ENCODE measurements around the gene GPATCH1. TPM values are rescaled to one million over a fixed set of nuclear protein-coding genes. Genes with fewer than 3 reads are reported as not detected.
A peak's percentile ranks its signal among the peaks of the same experiment; 100 is the strongest.
"Not testable (repeated sequence)": the region's sequence is repeated elsewhere in the genome, so short reads cannot be mapped to it uniquely, and the experiment has no call there.

GPATCH1 gene
- total RNA-seq, 2 experiments from 2014 or later: 14.7 to 14.9 TPM

- H3K4me1 Mint-ChIP-seq: no peaks in the 10 kb centered on the region
- no peaks in the 10 kb centered on the region for H3K9me3 Mint-ChIP-seq
- ChIA-PET CTCF (interaction anchor here (0.6 to 1.9 kb wide), 2 partner anchors 81 to 125 kb away, joined by 3 to 5 read pairs; no protein-coding TSS in a partner anchor), POLR2A (no interaction called here)
- H3K36me3 Mint-ChIP-seq (ENCODE audit: low read depth): peaks cover 28% of the 10 kb centered on the region
- H3K27me3 Mint-ChIP-seq: no peaks in the 10 kb centered on the region
- no peak for DNase-seq
- H3K27ac Mint-ChIP-seq: peak overlapping the region; percentile 33
- H3K4me3 Mint-ChIP-seq: no peak overlapping the region
Measured at GRCh38 chr19:33102893-33103292, 21.9 kb downstream of the GPATCH1 start.

- POLR2A ChIA-PET: no interaction called here
- Mint-ChIP-seq H3K9me3 (no peaks in the 10 kb centered on the region), H3K4me1 (no peaks in the 10 kb centered on the region), H3K4me3 (no peak overlapping the region), H3K27ac (no peak overlapping the region), H3K27me3 (no peaks in the 10 kb centered on the region), H3K36me3 (ENCODE audit: low read depth) (peaks cover 40% of the 10 kb centered on the region)
- DNase-seq: no peak
- CTCF ChIA-PET: interaction anchor here (0.7 to 1.0 kb wide), 2 partner anchors 10 to 55 kb away, joined by 3 read pairs; no protein-coding TSS in a partner anchor
Measured at GRCh38 chr19:33108161-33108560, 27.2 kb downstream of the GPATCH1 start.

GRCh38 chr19:33110137-33110910 lies 29.3 kb downstream of the GPATCH1 start:
- CTCF ChIA-PET: no interaction called here
- no peak overlapping the region for H3K27ac Mint-ChIP-seq
- H3K36me3 Mint-ChIP-seq (ENCODE audit: low read depth): peaks cover 40% of the 10 kb centered on the region

GRCh38 chr19:33111587-33111986 lies 30.6 kb downstream of the GPATCH1 start:
- DNase-seq: no peak
- H3K36me3 Mint-ChIP-seq (ENCODE audit: low read depth): peaks cover 45% of the 10 kb centered on the region
- CTCF ChIA-PET: no interaction called here
- no peaks in the 10 kb centered on the region for H3K4me1 Mint-ChIP-seq
- H3K9me3 Mint-ChIP-seq: no peaks in the 10 kb centered on the region
- POLR2A ChIA-PET: no interaction called here
- no peaks in the 10 kb centered on the region for H3K27me3 Mint-ChIP-seq
- H3K4me3 Mint-ChIP-seq: no peak overlapping the region
- H3K27ac Mint-ChIP-seq: no peak overlapping the region

More at GRCh38 chr19:33110137-33110910, 29.3 kb downstream of the GPATCH1 start:
- Mint-ChIP-seq H3K4me1 (no peaks in the 10 kb centered on the region), H3K27me3 (no peaks in the 10 kb centered on the region), H3K4me3 (no peak overlapping the region), H3K9me3 (no peaks in the 10 kb centered on the region)
- no peak for DNase-seq
- POLR2A ChIA-PET: interaction anchor here (0.6 kb wide), 1 partner anchor 43 kb away, joined by 3 read pairs; no protein-coding TSS in a partner anchor

GRCh38 chr19:33114312-33114711 lies 33.3 kb downstream of the GPATCH1 start:
- Mint-ChIP-seq H3K9me3 (no peaks in the 10 kb centered on the region), H3K36me3 (ENCODE audit: low read depth) (peaks cover 48% of the 10 kb centered on the region), H3K4me3 (no peak overlapping the region), H3K27ac (no peak overlapping the region), H3K27me3 (no peaks in the 10 kb centered on the region), H3K4me1 (no peaks in the 10 kb centered on the region)
- POLR2A ChIA-PET: no interaction called here
- no peak for DNase-seq
- CTCF ChIA-PET: no interaction called here

GRCh38 chr19:33117501-33117900 lies 36.5 kb downstream of the GPATCH1 start:
- ChIA-PET POLR2A (no interaction called here), CTCF (no interaction called here)
- no peaks in the 10 kb centered on the region for H3K27me3 Mint-ChIP-seq
- H3K4me3 Mint-ChIP-seq: no peak overlapping the region
- no peak for DNase-seq
- H3K4me1 Mint-ChIP-seq: no peaks in the 10 kb centered on the region
- H3K9me3 Mint-ChIP-seq: no peaks in the 10 kb centered on the region
- no peak overlapping the region for H3K27ac Mint-ChIP-seq
- H3K36me3 Mint-ChIP-seq (ENCODE audit: low read depth): peaks cover 35% of the 10 kb centered on the region

GRCh38 chr19:33118643-33119042 lies 37.7 kb downstream of the GPATCH1 start:
- ChIA-PET CTCF (interaction anchor here (0.6 to 1.4 kb wide), 4 partner anchors 10 to 469 kb away, joined by 3 to 7 read pairs (median 3); partner anchors contain the start of genes CEP89 and FAAP24), POLR2A (no interaction called here)
- Mint-ChIP-seq H3K4me3 (no peak overlapping the region), H3K27ac (no peak overlapping the region), H3K9me3 (no peaks in the 10 kb centered on the region), H3K4me1 (no peaks in the 10 kb centered on the region), H3K27me3 (no peaks in the 10 kb centered on the region), H3K36me3 (ENCODE audit: low read depth) (peaks cover 32% of the 10 kb centered on the region)
- DNase-seq: no peak

GRCh38 chr19:33124207-33125098 lies 43.5 kb downstream of the GPATCH1 start:
- CTCF ChIA-PET: interaction anchor here (0.6 to 1.9 kb wide), 4 partner anchors 20 to 574 kb away, joined by 3 to 10 read pairs (median 6); no protein-coding TSS in a partner anchor
- H3K27ac Mint-ChIP-seq: no peak overlapping the region
- no peaks in the 10 kb centered on the region for H3K9me3 Mint-ChIP-seq
- no peak for DNase-seq
- peaks cover 28% of the 10 kb centered on the region for H3K36me3 Mint-ChIP-seq (ENCODE audit: low read depth)
- POLR2A ChIA-PET: interaction anchor here (0.6 kb wide), 1 partner anchor 275 kb away, joined by 3 read pairs; no protein-coding TSS in a partner anchor
- H3K4me3 Mint-ChIP-seq: no peak overlapping the region
- no peaks in the 10 kb centered on the region for H3K27me3 Mint-ChIP-seq
- H3K4me1 Mint-ChIP-seq: peaks cover 12% of the 10 kb centered on the region

GRCh38 chr19:33125929-33126388 lies 45.0 kb downstream of the GPATCH1 start:
- no peaks in the 10 kb centered on the region for H3K27me3 Mint-ChIP-seq
- H3K9me3 Mint-ChIP-seq: no peaks in the 10 kb centered on the region
- peak; percentile 70 for DNase-seq
- H3K36me3 Mint-ChIP-seq (ENCODE audit: low read depth): peaks cover 33% of the 10 kb centered on the region
- peaks cover 12% of the 10 kb centered on the region for H3K4me1 Mint-ChIP-seq
- CTCF ChIA-PET: interaction anchor here (1.6 to 1.9 kb wide), 3 partner anchors 51 to 59 kb away, joined by 4 to 10 read pairs (median 8); no protein-coding TSS in a partner anchor
- no peak overlapping the region for H3K4me3 Mint-ChIP-seq
- POLR2A ChIA-PET: no interaction called here
- no peak overlapping the region for H3K27ac Mint-ChIP-seq

GRCh38 chr19:33126712-33127111 lies 45.7 kb downstream of the GPATCH1 start:
- Mint-ChIP-seq H3K36me3 (ENCODE audit: low read depth) (peaks cover 31% of the 10 kb centered on the region), H3K27ac (peak overlapping the region; percentile 60), H3K4me1 (peaks cover 12% of the 10 kb centered on the region)
- DNase-seq, H3K9me3 Mint-ChIP-seq, POLR2A ChIA-PET, H3K27me3 Mint-ChIP-seq, H3K4me3 Mint-ChIP-seq: not testable (repeated sequence)
- CTCF ChIA-PET: interaction anchor here (0.7 to 1.6 kb wide), 2 partner anchors 50 to 133 kb away, joined by 3 to 4 read pairs; no protein-coding TSS in a partner anchor

GRCh38 chr19:33129901-33130300 lies 48.9 kb downstream of the GPATCH1 start:
- Mint-ChIP-seq H3K4me1 (peaks cover 11% of the 10 kb centered on the region), H3K9me3 (no peaks in the 10 kb centered on the region), H3K36me3 (ENCODE audit: low read depth) (peaks cover 26% of the 10 kb centered on the region), H3K27me3 (no peaks in the 10 kb centered on the region), H3K4me3 (no peak overlapping the region), H3K27ac (no peak overlapping the region)
- no peak for DNase-seq
- ChIA-PET POLR2A (no interaction called here), CTCF (no interaction called here)

GRCh38 chr19:33130433-33130832 lies 49.5 kb downstream of the GPATCH1 start:
- ChIA-PET CTCF (interaction anchor here (0.9 kb wide), 1 partner anchor 30 kb away, joined by 3 read pairs; no protein-coding TSS in a partner anchor), POLR2A (no interaction called here)
- Mint-ChIP-seq H3K27me3 (no peaks in the 10 kb centered on the region), H3K4me1 (peaks cover 14% of the 10 kb centered on the region), H3K36me3 (ENCODE audit: low read depth) (peaks cover 24% of the 10 kb centered on the region), H3K27ac (no peak overlapping the region), H3K9me3 (no peaks in the 10 kb centered on the region), H3K4me3 (no peak overlapping the region)
- no peak for DNase-seq

GRCh38 chr19:33132021-33132420 lies 51.0 kb downstream of the GPATCH1 start, which contains the start of gene WDR88:
Gene WDR88, plus strand, starts transcription at chr19:33132114. Its CDS starts 56 bp downstream, at chr19:33132170.
- H3K27ac Mint-ChIP-seq: no peak within 1 kb of the TSS

More at GRCh38 chr19:33132021-33132420, 51.0 kb downstream of the GPATCH1 start, which contains the start of gene WDR88:
- Mint-ChIP-seq H3K36me3 (ENCODE audit: low read depth) (peaks cover 16% of the 10 kb centered on the region), H3K9me3 (no peaks in the 10 kb centered on the region), H3K4me3 (no peak within 1 kb of the TSS), H3K27me3 (no peaks in the 10 kb centered on the region), H3K4me1 (peaks cover 8% of the 10 kb centered on the region)
- POLR2A ChIA-PET: no interaction called here
- no peak for DNase-seq
- CTCF ChIA-PET: no interaction called here
